Stomach (tissue), 4 donors: ENCODE data around the gene CDC42EP5.

Experiments
- CTCF ChIP-seq, 7 experiments: fragments of 450-650 bp in 4 of 7; fragments of 200-600 bp in 3 of 7; sonication (generic) in 3 of 7; IDR thresholded peaks; one replicate each; pipeline ENCODE4 v1.5.1; 2016 to 2019; ENCODE audit warnings: antibody characterized with exemption in 7 of 7, control low read depth in 2 of 7, mild to moderate bottlenecking in 1 of 7
- EP300 ChIP-seq: sonication (generic); formaldehyde crosslinking; IDR thresholded peaks from one replicate; pipeline ENCODE4 v1.6.1; 2017; ENCODE audit warnings: antibody characterized with exemption

DNA sequence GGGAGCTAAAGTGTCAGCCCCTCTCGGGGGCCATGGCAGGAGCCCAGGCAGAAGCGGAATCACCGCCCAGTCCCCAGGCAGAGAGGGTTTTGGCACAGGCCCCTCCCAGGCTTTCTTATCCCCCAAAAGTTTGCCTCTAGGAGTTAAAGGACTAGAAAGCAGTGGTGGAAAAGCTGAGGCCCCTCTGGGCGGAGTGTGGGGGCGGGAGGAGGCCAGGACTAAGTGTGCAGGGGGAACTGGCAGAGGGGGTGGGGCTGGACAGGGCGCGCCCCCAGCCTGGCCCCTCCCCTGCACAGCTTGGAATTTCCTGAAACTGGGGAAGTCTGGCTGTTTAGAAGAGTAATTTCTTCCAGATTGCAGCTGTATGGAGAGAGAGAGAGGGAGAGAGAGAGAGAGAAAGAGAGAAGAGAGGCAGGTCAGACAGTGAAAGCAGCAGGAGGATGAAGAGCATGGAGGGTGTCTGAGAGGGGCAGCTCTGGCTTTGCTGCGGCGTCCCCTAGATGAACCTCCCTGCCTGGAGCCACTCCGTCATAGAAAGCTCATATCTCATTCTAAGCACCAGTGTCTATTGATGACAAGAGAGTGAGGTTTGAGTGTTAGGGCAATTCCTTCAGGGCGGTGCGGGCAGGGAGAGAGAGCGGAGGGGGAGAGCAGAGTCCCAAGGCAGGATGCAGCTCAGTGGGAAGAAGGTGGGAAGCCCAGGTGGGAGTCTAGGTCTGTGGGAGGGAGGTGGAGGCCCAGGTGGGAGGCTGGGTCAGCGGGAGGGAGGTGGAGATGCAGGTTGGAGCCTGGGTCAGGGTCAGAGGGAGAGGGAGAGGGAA lies at the start of gene CDC42EP5:
- no peak for TF ChIP-seq CTCF (IDR thresholded peaks at IDR 0.05)
- no peak for TF ChIP-seq EP300
